Measurements from ENCODE around the gene PIANP. TPM values are rescaled to one million over a fixed set of nuclear protein-coding genes. Genes with fewer than 3 reads are reported as not detected.

PIANP gene
- total and polyA plus RNA-seq, 2 of the 4 experiments (the other 2 are of a cell fraction), result 0.18 to 6.8 TPM

GRCh38 chr12:6688543-6688998 is 12.0 kb downstream of the PIANP start:
- peak overlapping the region; percentile 42 for H2BK120ac ChIP-seq (ENCODE audit: low read depth, low read length)
- DNase-seq (peak; percentile 13), ATAC-seq (ENCODE audit: low read depth) (no peak)
- H2AFZ ChIP-seq (replicated peaks; ENCODE audit: low read length, poor library complexity), result peak overlapping the region; percentile 95
- peak overlapping the region; percentile 16; the same call in 1 of the 2 replicates for H2BK20ac ChIP-seq (ENCODE audit: low read depth, low read length)
- peak overlapping the region; percentile 89 for H3K23ac ChIP-seq (ENCODE audit: low read depth, low read length)
- H3K4me2 ChIP-seq (ENCODE audit: low read depth, low read length), result peak overlapping the region; percentile 98
- no peaks in the 10 kb centered on the region for H3K27me3 ChIP-seq (ENCODE audit: control insufficient read depth, insufficient read depth, low read length)
- peak overlapping the region; percentile 93 for H2BK5ac ChIP-seq (ENCODE audit: low read depth, low read length, poor library complexity, severe bottlenecking)
- H3K79me1 ChIP-seq (ENCODE audit: low read depth in 1 of 2, low read length in 2 of 2), result peaks cover 15 to 49% of the 10 kb centered on the region in 2 experiments
- peak overlapping the region; percentile 96 for H2AK9ac ChIP-seq (replicated peaks; ENCODE audit: low read depth, low read length, poor library complexity)
- no peaks in the 10 kb centered on the region for H3K9me1 ChIP-seq (ENCODE audit: insufficient read depth, low read length)
- peaks cover 5% of the 10 kb centered on the region for H3K4me1 ChIP-seq (ENCODE audit: control insufficient read depth, insufficient read depth, low read length)
- in situ Hi-C loops (cut with MboI; ENCODE audit: low sequenced_read_pairs) (loop anchor here (10.0 kb wide), 1 partner anchor 114 kb away; no protein-coding TSS in a partner anchor), intact Hi-C loops (cut with micrococcal nuclease) (loop anchor here (1.0 to 10.0 kb wide), 6 partner anchors 15 to 139 kb away; partner anchors contain the start of genes IFFO1, ING4, MLF2 and P3H3), dilution Hi-C loops (cut with HindIII; ENCODE audit: low sequenced_read_pairs, unreplicated experiment) (no loop called here)
- ChIA-PET CTCF (interaction anchor here (1.3 kb wide), 1 partner anchor 64 kb away, joined by 3 read pairs; the partner anchor contains the start of gene MLF2), POLR2A (ENCODE audit: unreplicated experiment) (interaction anchor here (0.6 kb wide), 3 partner anchors 73 to 435 kb away, joined by 3 to 13 read pairs (median 3); no protein-coding TSS in a partner anchor)
- H3K9ac ChIP-seq (ENCODE audit: low read depth, low read length), result peak overlapping the region; percentile 89
- H4K91ac ChIP-seq (ENCODE audit: insufficient read depth, low read depth, low read length), result peak overlapping the region; percentile 96
- peak overlapping the region; percentile 82 for H3K56ac ChIP-seq (ENCODE audit: extremely low read depth, insufficient read depth, low read length)
- H2BK15ac ChIP-seq (ENCODE audit: low read depth, low read length), result peak overlapping the region; percentile 89; the same call in 2 of the 3 replicates
- WGBS, 2 experiments (ENCODE audit: extremely low coverage in 2 of 2, insufficient read length in 1 of 2), result 0% methylated on average over 1 of the region's 13 CpGs; no CpG with 5 or more reads in 1 of the 2 experiments
- peak overlapping the region; percentile 95 for H3K4ac ChIP-seq (ENCODE audit: low read depth, low read length)
- peaks cover 2% of the 10 kb centered on the region; the same call in 1 of the 2 replicates for H3K36me3 ChIP-seq (ENCODE audit: control insufficient read depth, insufficient read depth, low read length)
- no peak; the same call in 1 of the 2 replicates for TF ChIP-seq CHD1 (IDR thresholded peaks at IDR 0.05; ENCODE audit: low read depth, low read length)
- TF ChIP-seq NFE2L2 (IDR thresholded peaks at IDR 0.05; ENCODE audit: low read depth, low read length), result no peak
- 0 out of 2 replicates have a peak, but pooled peaks have one; percentile 24 for TF ChIP-seq ELK1 (IDR thresholded peaks at IDR 0.05; ENCODE audit: borderline replicate concordance, low read depth, low read length)
- TF ChIP-seq MXI1 (IDR thresholded peaks at IDR 0.05; ENCODE audit: borderline replicate concordance, low read depth, low read length), result no peak
- TF ChIP-seq FOS (IDR thresholded peaks at IDR 0.05; ENCODE audit: low read depth, low read length), result no peak
- peak overlapping the region; percentile 83 for H3K4me3 ChIP-seq (ENCODE audit: insufficient read depth, low read depth, low read length)
- peak overlapping the region; percentile 89 for H3K27ac ChIP-seq (ENCODE audit: insufficient read depth, low read length)
- no peaks in the 10 kb centered on the region for H3K9me3 ChIP-seq (ENCODE audit: control insufficient read depth, insufficient read depth, low read length)
- peaks cover 15% of the 10 kb centered on the region; the same call in 1 of the 2 replicates for H4K20me1 ChIP-seq (ENCODE audit: insufficient read depth, low read length)
- peak overlapping the region; percentile 68 for H3K18ac ChIP-seq (ENCODE audit: low read depth, low read length)
- peak overlapping the region; percentile 92 for H4K5ac ChIP-seq (ENCODE audit: low read depth, low read length)
- no TSS peak for BruUV-seq (replicated peaks)
- H3K14ac ChIP-seq (replicated peaks; ENCODE audit: low read depth, low read length), result peak overlapping the region; percentile 84
- peak overlapping the region; percentile 100 for H2AK5ac ChIP-seq (ENCODE audit: low read depth, low read length)
- peak overlapping the region; percentile 96 to 99 for H4K8ac ChIP-seq (ENCODE audit: low read depth in 2 of 2, low read length in 2 of 2)

Measured in IMR-90 (cell line).